Measurements from ENCODE around the gene BMP2K.

Gene BMP2K

DNA sequence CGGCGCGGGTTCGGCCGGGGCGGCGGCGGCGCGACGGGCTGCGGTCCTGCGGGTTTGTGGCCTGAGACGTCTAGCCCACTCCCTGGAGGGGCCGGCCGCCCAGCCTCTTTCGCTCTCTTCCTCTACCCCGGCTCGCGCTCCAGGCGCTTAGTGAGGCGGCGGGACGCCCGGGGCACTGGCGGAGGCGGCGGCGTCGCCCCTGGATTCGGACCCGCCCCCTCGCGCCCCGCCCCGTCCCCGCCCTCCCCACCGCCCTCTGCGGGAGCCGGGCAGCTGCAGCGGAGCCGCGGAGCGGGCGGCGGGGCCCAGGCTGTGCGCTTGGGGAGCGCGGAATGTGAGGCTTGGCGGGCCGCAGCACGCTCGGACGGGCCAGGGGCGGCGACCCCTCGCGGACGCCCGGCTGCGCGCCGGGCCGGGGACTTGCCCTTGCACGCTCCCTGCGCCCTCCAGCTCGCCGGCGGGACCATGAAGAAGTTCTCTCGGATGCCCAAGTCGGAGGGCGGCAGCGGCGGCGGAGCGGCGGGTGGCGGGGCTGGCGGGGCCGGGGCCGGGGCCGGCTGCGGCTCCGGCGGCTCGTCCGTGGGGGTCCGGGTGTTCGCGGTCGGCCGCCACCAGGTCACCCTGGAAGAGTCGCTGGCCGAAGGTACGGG lies at the start of gene BMP2K:
Gene BMP2K, plus strand, starts transcription at position 272 of the 650 bp plus-strand sequence. Its CDS starts 194 bp downstream, at position 466.
- TF ChIP-seq, protein P1, sequence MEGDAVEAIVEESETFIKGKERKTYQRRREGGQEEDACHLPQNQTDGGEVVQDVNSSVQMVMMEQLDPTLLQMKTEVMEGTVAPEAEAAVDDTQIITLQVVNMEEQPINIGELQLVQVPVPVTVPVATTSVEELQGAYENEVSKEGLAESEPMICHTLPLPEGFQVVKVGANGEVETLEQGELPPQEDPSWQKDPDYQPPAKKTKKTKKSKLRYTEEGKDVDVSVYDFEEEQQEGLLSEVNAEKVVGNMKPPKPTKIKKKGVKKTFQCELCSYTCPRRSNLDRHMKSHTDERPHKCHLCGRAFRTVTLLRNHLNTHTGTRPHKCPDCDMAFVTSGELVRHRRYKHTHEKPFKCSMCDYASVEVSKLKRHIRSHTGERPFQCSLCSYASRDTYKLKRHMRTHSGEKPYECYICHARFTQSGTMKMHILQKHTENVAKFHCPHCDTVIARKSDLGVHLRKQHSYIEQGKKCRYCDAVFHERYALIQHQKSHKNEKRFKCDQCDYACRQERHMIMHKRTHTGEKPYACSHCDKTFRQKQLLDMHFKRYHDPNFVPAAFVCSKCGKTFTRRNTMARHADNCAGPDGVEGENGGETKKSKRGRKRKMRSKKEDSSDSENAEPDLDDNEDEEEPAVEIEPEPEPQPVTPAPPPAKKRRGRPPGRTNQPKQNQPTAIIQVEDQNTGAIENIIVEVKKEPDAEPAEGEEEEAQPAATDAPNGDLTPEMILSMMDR (IDR thresholded peaks at IDR 0.05; ENCODE audit: low read depth, low read length, missing control alignments), result no peak
- no peaks in the 10 kb centered on the region for H3K27me3 ChIP-seq (replicated peaks)
- peak within 1 kb of the TSS; percentile 97 for H3K27ac ChIP-seq
- in situ Hi-C loops (cut with HindIII; ENCODE audit: low pct_ligation_motif_present, low sequenced_read_pairs), result no loop called here
- DNase-seq, result peak; percentile 41
- peak within 1 kb of the TSS; percentile 72 for H3K4me3 ChIP-seq (ENCODE audit: low read depth, low read length)
- no peaks in the 10 kb centered on the region for H3K36me3 ChIP-seq (replicated peaks)

DNA sequence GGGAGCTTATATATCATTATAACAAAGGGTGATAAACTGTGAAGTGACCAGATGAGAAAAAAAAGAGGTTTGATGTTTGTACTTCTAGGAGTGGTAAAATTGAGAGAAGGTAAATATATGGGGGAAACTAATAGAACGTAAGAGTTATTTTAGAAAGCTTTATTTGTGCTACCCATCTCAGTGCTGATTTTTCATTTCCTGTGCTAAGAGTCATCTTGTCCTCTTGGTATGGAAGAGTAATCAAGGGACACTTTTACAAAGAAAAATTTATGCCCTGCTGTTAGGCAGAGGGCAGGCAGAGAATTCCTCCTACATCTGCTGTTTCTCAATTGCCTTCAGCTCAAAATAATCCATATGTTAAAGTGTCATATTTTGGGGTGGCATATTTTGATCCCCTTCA lies 49.6 kb upstream of the BMP2K start:
- in situ Hi-C loops (cut with HindIII; ENCODE audit: low pct_ligation_motif_present, low sequenced_read_pairs), result no loop called here
- no peak for DNase-seq
- H3K27ac ChIP-seq, result no peak overlapping the region
- H3K4me3 ChIP-seq (ENCODE audit: low read depth, low read length), result no peak overlapping the region
- H3K36me3 ChIP-seq (replicated peaks), result no peaks in the 10 kb centered on the region
- TF ChIP-seq, protein P1 (IDR thresholded peaks at IDR 0.05; ENCODE audit: low read depth, low read length, missing control alignments), result no peak
- no peaks in the 10 kb centered on the region for H3K27me3 ChIP-seq (replicated peaks)

DNA sequence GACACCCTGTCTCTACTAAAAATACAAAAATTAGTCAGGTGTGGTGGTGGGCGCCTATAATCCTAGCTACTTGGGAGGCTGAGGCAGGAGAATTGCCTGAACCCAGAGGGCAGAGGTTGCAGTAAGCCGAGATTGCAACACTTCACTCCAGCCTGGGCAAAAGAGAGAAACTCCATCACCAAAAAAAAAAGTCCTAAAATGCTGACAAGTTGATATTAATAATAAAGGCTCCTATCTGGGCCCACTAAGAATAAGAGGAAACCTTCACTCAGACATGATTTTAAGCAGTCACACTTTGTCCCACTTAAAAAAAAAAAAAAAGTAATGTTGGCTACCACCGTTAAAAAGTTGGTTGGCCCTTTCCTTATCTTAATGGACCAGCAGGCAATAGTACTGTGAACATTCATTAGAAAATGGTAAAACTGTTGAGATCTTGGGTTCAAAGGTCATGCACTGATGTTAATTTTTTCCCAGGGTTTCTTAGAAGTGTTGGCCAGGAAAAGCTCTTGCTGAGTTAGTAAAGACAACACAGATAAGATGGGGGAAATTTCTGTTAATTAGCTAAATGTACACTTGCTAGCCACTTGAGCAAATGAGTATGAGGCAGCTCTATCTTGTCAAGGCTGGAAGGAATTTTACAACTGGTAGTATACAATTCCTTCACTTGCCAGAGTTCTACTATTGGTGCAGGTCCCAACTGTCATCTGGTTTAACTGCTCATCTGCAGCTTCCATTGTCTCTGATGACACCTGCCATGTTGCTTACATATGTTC lies 43.6 kb upstream of the BMP2K start:
- Histone ChIP-seq H3K27ac (no peak overlapping the region), H3K27me3 (replicated peaks) (no peaks in the 10 kb centered on the region), H3K4me3 (ENCODE audit: low read depth, low read length) (no peak overlapping the region), H3K36me3 (replicated peaks) (no peaks in the 10 kb centered on the region)
- TF ChIP-seq, protein P1 (IDR thresholded peaks at IDR 0.05; ENCODE audit: low read depth, low read length, missing control alignments), result no peak
- in situ Hi-C loops (cut with HindIII; ENCODE audit: low pct_ligation_motif_present, low sequenced_read_pairs), result no loop called here
- no peak for DNase-seq

DNA sequence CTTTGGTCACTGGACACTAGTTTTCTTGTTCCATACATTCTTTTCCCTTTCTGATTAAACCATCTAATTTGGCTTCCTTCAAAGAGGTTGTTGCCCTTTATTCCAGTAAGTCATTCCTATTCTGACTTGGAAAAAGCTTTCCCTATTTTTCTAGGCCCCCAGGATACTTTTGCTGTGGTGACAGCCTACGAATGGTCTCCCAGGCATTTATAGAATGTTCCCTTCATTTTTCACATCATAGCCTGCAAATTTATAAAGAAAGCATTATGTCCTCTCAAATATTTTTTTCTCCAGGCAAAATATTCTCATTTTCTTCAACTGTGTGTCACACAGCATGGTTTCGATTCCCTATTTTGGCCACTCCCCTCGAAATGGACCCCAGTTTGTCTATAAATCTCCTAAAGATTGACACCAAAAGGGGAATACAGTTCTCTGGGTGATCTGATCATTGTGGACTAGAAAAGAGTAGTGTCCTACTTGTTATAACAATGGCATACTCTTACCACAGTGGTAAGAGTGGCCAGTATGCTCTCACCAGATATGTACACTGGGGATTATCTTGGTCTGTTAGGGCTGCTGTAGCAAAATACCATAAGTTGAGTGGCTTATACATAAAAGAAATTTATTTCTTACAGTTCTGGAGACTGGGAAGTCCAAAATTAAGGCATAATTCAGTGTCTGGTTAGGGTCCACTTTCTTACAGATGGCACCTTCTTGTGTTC lies 41.5 kb upstream of the BMP2K start:
- TF ChIP-seq, protein P1 (IDR thresholded peaks at IDR 0.05; ENCODE audit: low read depth, low read length, missing control alignments), result no peak
- in situ Hi-C loops (cut with HindIII; ENCODE audit: low pct_ligation_motif_present, low sequenced_read_pairs), result no loop called here
- DNase-seq, result no peak
- Histone ChIP-seq H3K27ac (no peak overlapping the region), H3K4me3 (ENCODE audit: low read depth, low read length) (no peak overlapping the region), H3K36me3 (replicated peaks) (no peaks in the 10 kb centered on the region), H3K27me3 (replicated peaks) (no peaks in the 10 kb centered on the region)

DNA sequence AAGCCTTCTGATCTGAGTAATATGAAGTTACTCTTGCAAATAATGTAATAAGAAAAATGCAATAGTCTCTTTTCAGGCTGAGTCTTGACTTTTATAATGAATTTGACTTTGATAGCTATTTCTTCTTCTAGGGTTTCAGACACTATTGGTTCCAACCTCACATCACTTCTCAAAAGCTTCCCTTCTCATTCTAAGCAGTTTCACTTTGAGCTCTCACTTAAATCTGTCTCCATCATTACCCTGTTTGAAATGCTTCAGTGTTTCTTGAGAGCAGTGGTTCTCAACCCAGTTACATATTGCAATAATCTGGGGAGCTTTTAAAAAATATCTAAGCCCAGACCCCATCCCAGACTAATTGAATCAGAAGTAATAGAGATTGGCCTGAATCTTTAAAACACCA lies 40.5 kb upstream of the BMP2K start:
- no peaks in the 10 kb centered on the region for H3K27me3 ChIP-seq (replicated peaks)

More for the DNA sequence above, 40.5 kb upstream of the BMP2K start:
- no peak for DNase-seq
- in situ Hi-C loops (cut with HindIII; ENCODE audit: low pct_ligation_motif_present, low sequenced_read_pairs), result no loop called here
- Histone ChIP-seq H3K36me3 (replicated peaks) (no peaks in the 10 kb centered on the region), H3K4me3 (ENCODE audit: low read depth, low read length) (no peak overlapping the region), H3K27ac (no peak overlapping the region)
- TF ChIP-seq, protein P1 (IDR thresholded peaks at IDR 0.05; ENCODE audit: low read depth, low read length, missing control alignments), result no peak

All from brain microvascular endothelial cell (primary cell).